Mucosa of descending colon (tissue), 3 donors: ENCODE data around the gene ERICH6B. TPM values are rescaled to one million over a fixed set of nuclear protein-coding genes. Genes with fewer than 3 reads are reported as not detected.

Source experiments
- ATAC-seq: fragments of 200-7000 bp; cut with Tn5 transposase; one replicate; pipeline ENCODE4 v1.9.1; 2020; ENCODE audit warnings: mild to moderate bottlenecking, moderate library complexity
- DNase-seq, 3 donors: peaks; one replicate each; pipeline ENCODE4 v3.0.0-alpha.2; 2020
- H3K36me3 ChIP-seq: fragments of 200-600 bp; one replicate; pipeline ENCODE4 v1.8.0; 2021; ENCODE audit warnings: low read depth, mild to moderate bottlenecking
- H3K4me1 ChIP-seq: fragments of 200-600 bp; one replicate; pipeline ENCODE4 v1.8.0; 2021; ENCODE audit warnings: low read depth, mild to moderate bottlenecking
- H3K4me3 ChIP-seq: fragments of 200-600 bp; one replicate; pipeline ENCODE4 v1.8.0; 2021; ENCODE audit warnings: mild to moderate bottlenecking
- H3K9me3 ChIP-seq: fragments of 200-600 bp; one replicate; pipeline ENCODE4 v1.8.0; 2021; ENCODE audit warnings: mild to moderate bottlenecking
- intact Hi-C, 2 donors: fragments of 100-400 bp; cut with DNase I in 1 of 2; cut with micrococcal nuclease in 1 of 2; formaldehyde crosslinking; loops; one replicate each; pipeline versions ENCODE4 v1.11.0 to v1.11.1; 2022; cut with DNase I, micrococcal nuclease
- total RNA-seq, 3 donors: library from RNA; stranded (reverse); fragmentation: NEBNext Ultra II Directional in 2 of 3; extraction: Animal tissue kit (Norgen Biotek cat#: 25700) in 2 of 3; gene quantifications; one replicate each; pipeline versions ENCODE4 v1.2.1 to v1.2.4, GENCODE V29; 2021 to 2023
- TF ChIP-seq, protein P1 (sequence below): fragments of 200-600 bp; IDR thresholded peaks from one replicate; pipeline ENCODE4 v1.8.0; 2022; ENCODE audit warnings: antibody characterized with exemption, mild to moderate bottlenecking
- donor health status: DM: no; HTN: no; CAD: no; lungs with moderate emphysema.
- donor health status: DM: no; HTN: no; CAD: no.
- donor health status: DM: no; HTN: yes; CAD: no.

Gene ERICH6B
- total RNA-seq, 3 donors from 2014 or later, result not detected

- ATAC-seq (no peak), DNase-seq (no peak)
- TF ChIP-seq, protein P1, sequence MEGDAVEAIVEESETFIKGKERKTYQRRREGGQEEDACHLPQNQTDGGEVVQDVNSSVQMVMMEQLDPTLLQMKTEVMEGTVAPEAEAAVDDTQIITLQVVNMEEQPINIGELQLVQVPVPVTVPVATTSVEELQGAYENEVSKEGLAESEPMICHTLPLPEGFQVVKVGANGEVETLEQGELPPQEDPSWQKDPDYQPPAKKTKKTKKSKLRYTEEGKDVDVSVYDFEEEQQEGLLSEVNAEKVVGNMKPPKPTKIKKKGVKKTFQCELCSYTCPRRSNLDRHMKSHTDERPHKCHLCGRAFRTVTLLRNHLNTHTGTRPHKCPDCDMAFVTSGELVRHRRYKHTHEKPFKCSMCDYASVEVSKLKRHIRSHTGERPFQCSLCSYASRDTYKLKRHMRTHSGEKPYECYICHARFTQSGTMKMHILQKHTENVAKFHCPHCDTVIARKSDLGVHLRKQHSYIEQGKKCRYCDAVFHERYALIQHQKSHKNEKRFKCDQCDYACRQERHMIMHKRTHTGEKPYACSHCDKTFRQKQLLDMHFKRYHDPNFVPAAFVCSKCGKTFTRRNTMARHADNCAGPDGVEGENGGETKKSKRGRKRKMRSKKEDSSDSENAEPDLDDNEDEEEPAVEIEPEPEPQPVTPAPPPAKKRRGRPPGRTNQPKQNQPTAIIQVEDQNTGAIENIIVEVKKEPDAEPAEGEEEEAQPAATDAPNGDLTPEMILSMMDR, result no peak
- Histone ChIP-seq H3K36me3 (peaks cover 5% of the 10 kb centered on the region), H3K4me3 (no peak overlapping the region), H3K9me3 (no peaks in the 10 kb centered on the region), H3K4me1 (no peaks in the 10 kb centered on the region)
- intact Hi-C loops, result no loop called here
Measured at GRCh38 chr13:45508776-45509175, 106.8 kb downstream of the ERICH6B start.

DNA sequence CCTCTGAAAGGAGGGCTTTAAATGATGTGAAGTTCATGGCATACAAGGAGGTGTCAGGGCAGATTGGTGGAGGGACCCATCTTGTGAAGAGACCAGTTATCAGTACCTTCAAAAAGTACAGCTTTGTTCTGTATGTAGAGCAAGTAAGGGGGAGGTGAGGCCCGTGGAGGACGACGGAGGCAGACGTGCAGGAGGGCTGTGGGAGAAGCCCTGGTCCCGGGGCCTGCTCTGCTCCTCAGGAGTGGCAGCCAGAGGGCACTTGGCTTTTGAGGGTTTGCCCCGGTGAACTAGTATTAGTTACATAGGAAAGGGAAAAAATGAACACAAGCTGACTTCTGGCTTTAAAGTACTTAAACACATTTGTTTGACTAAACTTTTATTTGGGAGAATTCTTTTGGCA, 108.7 kb downstream of the ERICH6B start:
- ATAC-seq, result no peak
- no peaks in the 10 kb centered on the region for H3K9me3 ChIP-seq
- peaks cover 5% of the 10 kb centered on the region for H3K36me3 ChIP-seq
- no peak for DNase-seq
- no peaks in the 10 kb centered on the region for H3K4me1 ChIP-seq
- no peak overlapping the region for H3K4me3 ChIP-seq
- TF ChIP-seq, protein P1, result no peak
- intact Hi-C loops, result no loop called here

DNA sequence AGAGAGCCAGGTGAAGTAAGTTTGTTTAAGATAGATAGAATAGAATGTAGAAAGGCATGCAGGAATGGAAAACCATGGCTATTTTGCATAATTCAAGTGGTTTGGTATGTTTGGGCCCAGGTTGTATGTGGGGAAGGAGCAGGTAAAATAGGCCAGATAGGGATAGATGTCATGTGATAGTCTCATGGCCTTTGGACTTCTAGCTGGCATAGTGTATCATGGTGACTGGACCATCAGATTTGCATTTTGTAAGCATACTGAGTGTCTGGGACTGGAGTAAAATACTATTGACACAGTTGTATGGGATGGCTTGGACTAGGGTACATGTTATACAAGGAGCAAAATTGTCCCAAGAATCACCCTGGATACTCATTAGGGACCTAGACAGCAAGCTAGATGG, 111.9 kb downstream of the ERICH6B start:
- DNase-seq, result no peak
- H3K36me3 ChIP-seq, result peaks cover 5% of the 10 kb centered on the region
- H3K9me3 ChIP-seq, result no peaks in the 10 kb centered on the region
- intact Hi-C loops, result no loop called here
- peak; percentile 17 for ATAC-seq
- H3K4me1 ChIP-seq, result no peaks in the 10 kb centered on the region
- TF ChIP-seq, protein P1, result no peak
- H3K4me3 ChIP-seq, result no peak overlapping the region

GRCh38 chr13:45501175-45501526, 114.4 kb downstream of the ERICH6B start:
- DNase-seq (no peak), ATAC-seq (no peak)
- intact Hi-C loops, result no loop called here
- Histone ChIP-seq H3K4me1 (no peaks in the 10 kb centered on the region), H3K9me3 (no peaks in the 10 kb centered on the region), H3K36me3 (peaks cover 5% of the 10 kb centered on the region), H3K4me3 (no peak overlapping the region)
- TF ChIP-seq, protein P1, result no peak

DNA sequence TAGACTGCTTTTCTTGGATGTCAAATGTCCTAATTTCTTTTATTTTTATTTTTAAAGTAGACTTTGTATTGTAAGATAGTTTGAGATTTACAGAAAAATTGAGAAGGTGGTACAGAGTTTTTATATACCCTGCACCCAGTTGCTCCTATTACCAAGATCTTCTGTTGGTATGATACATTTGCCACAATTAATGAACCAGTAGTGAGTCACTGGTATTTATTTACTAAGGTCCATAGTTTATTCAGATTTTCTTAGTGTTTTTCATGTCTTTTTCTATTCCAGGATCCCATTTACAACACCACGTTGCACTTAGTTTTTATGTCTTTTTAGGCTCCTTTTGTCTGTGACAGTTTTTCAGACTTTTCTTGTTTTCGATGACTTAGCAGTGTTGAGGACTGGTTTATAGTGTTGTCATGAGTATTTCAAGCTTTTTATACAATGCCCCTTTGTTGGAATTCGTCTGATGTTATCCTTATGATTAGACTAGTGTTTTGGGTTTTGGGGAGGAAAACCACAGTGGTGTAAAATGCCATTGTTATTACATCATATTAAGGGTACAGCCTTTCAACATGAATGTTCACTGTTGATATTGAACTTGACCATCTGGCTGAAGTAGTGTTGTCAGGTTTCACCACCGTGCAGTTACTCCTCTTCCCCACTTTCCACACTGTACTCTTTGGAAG, 114.9 kb downstream of the ERICH6B start:
- TF ChIP-seq, protein P1, result no peak
- DNase-seq, result no peak
- no peaks in the 10 kb centered on the region for H3K9me3 ChIP-seq
- H3K36me3 ChIP-seq, result peaks cover 5% of the 10 kb centered on the region
- intact Hi-C loops, result no loop called here
- no peaks in the 10 kb centered on the region for H3K4me1 ChIP-seq
- H3K4me3 ChIP-seq, result no peak overlapping the region
- no peak for ATAC-seq

- Histone ChIP-seq H3K36me3 (no peaks in the 10 kb centered on the region), H3K9me3 (no peaks in the 10 kb centered on the region), H3K4me3 (no peak overlapping the region), H3K4me1 (no peaks in the 10 kb centered on the region)
- ATAC-seq (no peak), DNase-seq (no peak)
- TF ChIP-seq, protein P1, result no peak
- intact Hi-C loops, result no loop called here
Measured at GRCh38 chr13:45496942-45497341, 118.6 kb downstream of the ERICH6B start.
